ENCODE results near the gene OPTC. TPM values are rescaled to one million over a fixed set of nuclear protein-coding genes. Genes with fewer than 3 reads are reported as not detected.

Gene OPTC
- total RNA-seq, 2 donors from 2014 or later = 0.26 to 0.42 TPM

DNA sequence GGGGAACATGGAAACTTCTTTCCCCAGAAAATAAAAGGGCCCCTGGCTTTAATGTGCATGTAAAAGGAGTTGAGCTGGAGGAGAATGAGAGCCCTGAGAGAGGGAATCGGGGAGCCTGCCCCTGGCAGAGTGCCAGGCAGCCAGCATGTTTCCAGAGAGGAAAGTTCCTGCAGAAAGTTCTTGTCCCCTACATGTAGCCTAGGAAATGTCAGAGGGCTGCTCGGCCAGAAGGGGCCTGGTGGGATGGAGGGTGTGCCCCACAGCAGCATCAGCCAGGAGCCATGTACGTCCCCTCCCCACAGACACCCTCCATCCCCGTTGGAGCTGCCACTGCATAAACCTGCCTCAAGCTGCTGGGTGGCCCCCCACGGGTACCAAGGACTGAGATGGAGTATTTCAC lies 23.7 kb upstream of the OPTC start:
- peaks cover 34% of the 10 kb centered on the region for H3K4me1 Mint-ChIP-seq
- 81 to 100% methylated on average over 1 to 5 of the region's 5 CpGs for WGBS, 2 experiments (ENCODE audit: insufficient coverage in 1 of 2, insufficient read length in 1 of 2)
- DNase-seq = no peak

DNA sequence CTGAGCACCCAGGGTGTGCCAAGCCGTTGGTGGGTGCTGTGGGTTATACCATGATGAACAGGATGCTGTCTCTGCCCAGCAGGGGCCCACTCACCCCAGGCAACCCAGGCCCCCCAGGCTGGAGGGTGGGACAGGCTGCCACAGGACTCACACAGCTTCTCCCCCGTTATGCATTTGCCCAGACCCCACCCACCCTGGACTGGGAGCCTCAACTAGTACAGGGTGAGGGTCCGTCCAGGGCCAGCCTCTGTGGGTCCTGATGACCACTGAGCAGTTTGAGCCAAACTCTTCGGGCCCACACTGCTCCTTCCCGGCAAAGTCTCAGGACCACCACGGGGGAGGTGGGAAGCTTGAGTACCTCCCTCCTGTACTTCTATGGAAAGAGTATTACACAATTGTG lies 22.1 kb upstream of the OPTC start:
- no peak overlapping the region for H3K27ac Mint-ChIP-seq

More for the DNA sequence above, 23.7 kb upstream of the OPTC start:
- Mint-ChIP-seq H3K27me3 (ENCODE audit: insufficient read depth) (peaks cover 3% of the 10 kb centered on the region), H3K9me3 (no peaks in the 10 kb centered on the region), H3K27ac (no peak overlapping the region), H3K4me3 (no peak overlapping the region), H3K36me3 (ENCODE audit: low read depth) (no peaks in the 10 kb centered on the region)
- Histone ChIP-seq H3K9me3 (ENCODE audit: control insufficient read depth, low read length) (no peaks in the 10 kb centered on the region), H3K4me1 (ENCODE audit: control insufficient read depth, insufficient read depth, low read length) (peaks cover 11% of the 10 kb centered on the region), H3K4me3 (ENCODE audit: low read length) (no peak overlapping the region), H3K27ac (ENCODE audit: low read depth, low read length) (no peak overlapping the region), H3K9ac (ENCODE audit: extremely low read depth, low read length, poor library complexity, severe bottlenecking) (no peak overlapping the region), H3K27me3 (ENCODE audit: control insufficient read depth, insufficient read depth, low read length, poor library complexity, severe bottlenecking) (no peaks in the 10 kb centered on the region), H3K36me3 (ENCODE audit: control insufficient read depth, insufficient read depth, low read length) (no peaks in the 10 kb centered on the region)
- TF ChIP-seq, protein P1, sequence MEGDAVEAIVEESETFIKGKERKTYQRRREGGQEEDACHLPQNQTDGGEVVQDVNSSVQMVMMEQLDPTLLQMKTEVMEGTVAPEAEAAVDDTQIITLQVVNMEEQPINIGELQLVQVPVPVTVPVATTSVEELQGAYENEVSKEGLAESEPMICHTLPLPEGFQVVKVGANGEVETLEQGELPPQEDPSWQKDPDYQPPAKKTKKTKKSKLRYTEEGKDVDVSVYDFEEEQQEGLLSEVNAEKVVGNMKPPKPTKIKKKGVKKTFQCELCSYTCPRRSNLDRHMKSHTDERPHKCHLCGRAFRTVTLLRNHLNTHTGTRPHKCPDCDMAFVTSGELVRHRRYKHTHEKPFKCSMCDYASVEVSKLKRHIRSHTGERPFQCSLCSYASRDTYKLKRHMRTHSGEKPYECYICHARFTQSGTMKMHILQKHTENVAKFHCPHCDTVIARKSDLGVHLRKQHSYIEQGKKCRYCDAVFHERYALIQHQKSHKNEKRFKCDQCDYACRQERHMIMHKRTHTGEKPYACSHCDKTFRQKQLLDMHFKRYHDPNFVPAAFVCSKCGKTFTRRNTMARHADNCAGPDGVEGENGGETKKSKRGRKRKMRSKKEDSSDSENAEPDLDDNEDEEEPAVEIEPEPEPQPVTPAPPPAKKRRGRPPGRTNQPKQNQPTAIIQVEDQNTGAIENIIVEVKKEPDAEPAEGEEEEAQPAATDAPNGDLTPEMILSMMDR (conservative IDR thresholded peaks at IDR 0.05) = no peak

DNA sequence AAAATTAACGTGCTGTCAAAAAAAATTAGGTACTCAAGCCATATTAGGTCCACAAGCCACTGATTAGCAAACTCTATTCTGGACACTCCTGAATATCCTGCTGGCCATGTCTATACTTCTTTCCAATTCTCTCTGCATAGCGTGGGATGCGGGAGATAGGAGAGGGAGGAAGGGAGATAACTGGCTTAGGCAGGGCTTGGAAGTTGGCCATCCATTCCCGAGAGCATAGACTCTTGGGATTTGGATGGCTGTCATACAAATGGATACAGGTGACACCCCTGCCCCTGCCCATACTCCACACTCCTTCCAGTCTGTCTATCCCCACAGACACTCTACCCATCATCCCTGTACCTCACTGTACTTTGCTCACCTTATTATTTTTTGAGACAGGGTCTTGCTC lies 20.7 kb upstream of the OPTC start:
- H3K27me3 ChIP-seq (ENCODE audit: control insufficient read depth, insufficient read depth, low read length, poor library complexity, severe bottlenecking) = no peaks in the 10 kb centered on the region
- Mint-ChIP-seq H3K4me3 (no peak overlapping the region), H3K4me1 (peaks cover 35% of the 10 kb centered on the region), H3K9me3 (no peaks in the 10 kb centered on the region), H3K27ac (no peak overlapping the region), H3K36me3 (ENCODE audit: low read depth) (no peaks in the 10 kb centered on the region), H3K27me3 (ENCODE audit: insufficient read depth) (peaks cover 6% of the 10 kb centered on the region)
- no peak overlapping the region for H3K27ac ChIP-seq (ENCODE audit: low read depth, low read length)
- H3K9ac ChIP-seq (ENCODE audit: extremely low read depth, low read length, poor library complexity, severe bottlenecking) = no peak overlapping the region
- WGBS, 2 experiments (ENCODE audit: insufficient coverage in 1 of 2, insufficient read length in 1 of 2) = 87 to 95% methylated on average over 4 of the region's 4 CpGs
- TF ChIP-seq, protein P1 (conservative IDR thresholded peaks at IDR 0.05) = no peak
- DNase-seq = no peak
- peaks cover 7% of the 10 kb centered on the region for H3K4me1 ChIP-seq (ENCODE audit: control insufficient read depth, insufficient read depth, low read length)
- H3K9me3 ChIP-seq (ENCODE audit: control insufficient read depth, low read length) = no peaks in the 10 kb centered on the region
- H3K4me3 ChIP-seq (ENCODE audit: low read length) = no peak overlapping the region
- H3K36me3 ChIP-seq (ENCODE audit: control insufficient read depth, insufficient read depth, low read length) = no peaks in the 10 kb centered on the region

More for the DNA sequence above, 22.1 kb upstream of the OPTC start:
- Mint-ChIP-seq H3K4me3 (no peak overlapping the region), H3K27me3 (ENCODE audit: insufficient read depth) (peaks cover 4% of the 10 kb centered on the region), H3K36me3 (ENCODE audit: low read depth) (no peaks in the 10 kb centered on the region), H3K4me1 (peaks cover 36% of the 10 kb centered on the region), H3K9me3 (no peaks in the 10 kb centered on the region)
- TF ChIP-seq, protein P1 (conservative IDR thresholded peaks at IDR 0.05) = no peak
- Histone ChIP-seq H3K9me3 (ENCODE audit: control insufficient read depth, low read length) (no peaks in the 10 kb centered on the region), H3K9ac (ENCODE audit: extremely low read depth, low read length, poor library complexity, severe bottlenecking) (no peak overlapping the region), H3K4me1 (ENCODE audit: control insufficient read depth, insufficient read depth, low read length) (peaks cover 7% of the 10 kb centered on the region), H3K27me3 (ENCODE audit: control insufficient read depth, insufficient read depth, low read length, poor library complexity, severe bottlenecking) (no peaks in the 10 kb centered on the region), H3K4me3 (ENCODE audit: low read length) (no peak overlapping the region), H3K36me3 (ENCODE audit: control insufficient read depth, insufficient read depth, low read length) (no peaks in the 10 kb centered on the region), H3K27ac (ENCODE audit: low read depth, low read length) (no peak overlapping the region)
- DNase-seq = no peak
- 90 to 94% methylated on average over 4 to 6 of the region's 6 CpGs for WGBS, 2 experiments (ENCODE audit: insufficient coverage in 1 of 2, insufficient read length in 1 of 2)
